Umbilical cord (tissue), 2 donors: ENCODE data around the gene ASTN2. TPM values are rescaled to one million over a fixed set of nuclear protein-coding genes. Genes with fewer than 3 reads are reported as not detected.

ENCODE experiments used
- DNase-seq: peaks from one replicate; pipeline ENCODE4 v3.0.0-alpha.2; 2015; ENCODE audit warnings: low spot score
- total RNA-seq: library from RNA; depleted of rRNA; stranded (reverse); fragments of >200 nt; gene quantifications from one replicate; pipeline ENCODE4 v1.2.3, GENCODE V29; 2014; ENCODE audit warnings: low replicate concordance; ENCODE audit not compliant: insufficient read depth

The ASTN2 gene
- total RNA-seq, 1 donor from 2014 or later = 7.0 TPM

- no peak for DNase-seq
Measured at GRCh38 chr9:117415358-117415914, 579 bp upstream of the ASTN2 start.

DNA sequence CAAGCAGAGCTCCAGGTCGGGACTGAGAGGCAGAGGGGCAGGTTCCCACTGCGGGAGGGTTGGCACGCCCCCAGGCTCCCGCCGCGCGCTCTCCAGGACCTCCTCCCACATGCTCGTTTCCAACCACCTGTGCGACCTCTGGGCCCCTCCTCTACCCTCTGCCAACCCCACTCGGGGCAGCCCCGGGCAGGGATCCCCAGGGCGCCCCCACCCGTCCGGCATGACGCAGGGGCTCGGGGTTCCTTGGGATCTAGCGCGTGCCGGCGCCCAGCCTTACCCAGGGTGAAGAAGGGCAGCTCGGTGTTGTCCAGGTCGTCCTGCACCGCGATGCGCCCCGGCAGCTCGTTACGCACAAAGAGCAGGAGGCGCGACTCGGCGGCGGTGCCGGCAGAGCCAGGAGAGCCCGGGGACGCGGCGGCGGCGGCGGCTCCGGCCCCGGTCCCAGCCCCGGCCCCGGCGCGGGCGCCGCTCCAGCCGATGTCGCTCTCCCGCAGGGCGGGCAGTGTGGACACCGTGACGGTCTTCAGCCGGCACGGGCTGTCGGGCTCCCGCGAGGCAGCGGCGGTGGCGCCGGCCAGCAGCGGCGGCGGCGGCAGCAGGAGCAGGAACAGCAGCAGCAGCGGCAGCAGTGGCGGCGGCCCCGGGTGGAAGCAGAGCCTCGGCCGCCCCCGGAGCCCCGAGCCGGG, 494 bp downstream of the ASTN2 start:
- DNase-seq = no peak

DNA sequence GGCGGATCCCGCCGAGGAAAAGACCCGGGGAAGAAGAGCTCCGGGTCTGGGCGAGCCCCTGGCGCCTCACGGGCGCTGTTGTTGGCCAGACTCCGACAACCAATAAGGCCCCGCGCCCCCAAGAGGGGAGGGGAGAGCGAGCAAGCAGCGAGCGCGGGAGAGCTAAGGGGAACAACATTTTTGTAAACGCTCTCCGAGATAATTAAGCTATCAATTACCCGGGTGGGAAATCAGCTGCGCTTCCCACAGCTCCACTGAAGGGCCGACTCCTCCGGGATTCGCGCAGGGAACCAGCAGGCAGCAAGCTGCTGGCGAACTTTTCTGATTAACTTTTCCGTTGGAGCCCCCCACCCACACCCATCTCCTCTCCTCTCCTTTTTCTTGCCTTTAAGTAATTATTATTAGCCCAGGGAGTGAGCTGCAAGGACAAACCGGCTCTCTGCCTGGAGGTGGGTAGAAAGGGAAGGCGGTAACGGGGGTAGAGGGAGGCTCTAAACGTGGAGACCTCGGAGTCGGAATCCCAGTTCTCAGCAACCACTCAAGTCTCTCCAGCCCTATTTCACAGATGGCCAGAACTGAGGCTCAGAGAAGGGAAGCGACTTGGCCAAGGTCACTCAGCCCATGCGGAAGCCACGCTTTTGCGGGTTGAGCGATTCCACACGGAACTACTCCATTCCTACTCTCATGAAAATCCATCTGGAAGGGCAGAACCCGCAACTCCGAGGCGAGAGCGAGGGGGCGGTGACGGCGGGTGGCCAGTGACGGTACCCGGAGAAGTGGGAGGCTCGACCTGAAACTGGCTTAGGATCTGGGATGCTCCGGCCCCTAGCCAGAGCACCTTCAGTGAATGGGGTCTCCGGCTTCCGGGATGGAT, 1.3 kb downstream of the ASTN2 start:
- no peak for DNase-seq

GRCh38 chr9:117412841-117413240, 2.0 kb downstream of the ASTN2 start:
- DNase-seq = no peak

DNA sequence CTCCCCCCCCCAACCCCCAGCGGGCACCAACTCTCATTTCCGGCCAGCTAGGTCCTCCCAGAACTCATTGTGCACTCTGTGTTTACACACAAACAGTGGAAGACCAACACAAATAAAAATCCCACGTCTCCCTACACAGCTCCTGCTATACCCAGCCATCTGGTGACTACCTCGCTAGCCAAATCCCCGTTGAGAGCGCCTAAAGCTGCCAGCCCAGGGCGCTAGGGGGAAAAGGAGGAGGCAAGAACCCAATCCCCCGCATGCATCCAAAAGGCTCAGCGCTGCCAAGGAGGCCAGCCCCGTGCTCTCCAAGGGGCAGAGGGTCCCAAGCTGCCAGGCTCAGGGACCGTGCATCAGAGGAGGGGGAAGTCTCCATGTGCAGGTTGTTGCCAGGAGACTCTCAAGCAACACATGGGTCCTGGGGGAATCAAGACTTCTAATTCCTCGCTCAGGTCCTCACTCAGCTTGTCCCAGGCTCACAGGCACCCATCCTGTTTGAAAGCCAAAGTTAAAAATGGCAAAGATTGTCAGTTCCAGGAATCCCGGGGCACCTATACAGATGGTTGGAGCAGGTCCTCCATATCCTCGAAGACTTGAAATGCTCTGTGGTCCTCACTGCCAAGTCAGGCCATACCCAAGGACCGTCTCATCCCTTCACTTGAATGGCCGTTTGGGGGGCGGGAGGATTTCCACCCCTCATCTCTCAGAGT, 2.7 kb downstream of the ASTN2 start:
- no peak for DNase-seq

GRCh38 chr9:117411547-117411946, 3.3 kb downstream of the ASTN2 start:
- no peak for DNase-seq

DNA sequence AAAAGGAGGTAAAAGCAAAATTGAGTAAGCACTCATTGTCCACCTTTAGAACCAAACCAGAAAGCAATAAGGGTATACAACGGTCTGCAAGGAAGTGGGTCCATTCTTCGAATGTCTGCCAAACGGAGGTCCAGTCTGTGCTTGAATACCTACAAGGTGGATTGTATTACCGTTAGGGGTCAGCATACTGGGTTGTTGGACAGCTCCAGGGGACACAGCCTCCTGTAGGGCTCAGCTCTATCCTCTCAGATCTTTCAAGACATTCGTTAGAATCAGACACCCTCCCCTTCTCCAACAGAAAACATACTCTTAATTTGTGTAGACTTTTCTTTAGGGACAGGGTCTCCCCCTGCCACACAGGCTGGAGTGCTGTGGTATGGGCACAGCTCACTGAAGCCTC, 5.5 kb downstream of the ASTN2 start:
- DNase-seq = no peak

GRCh38 chr9:117407436-117408022, 7.3 kb downstream of the ASTN2 start:
- DNase-seq = no peak

DNA sequence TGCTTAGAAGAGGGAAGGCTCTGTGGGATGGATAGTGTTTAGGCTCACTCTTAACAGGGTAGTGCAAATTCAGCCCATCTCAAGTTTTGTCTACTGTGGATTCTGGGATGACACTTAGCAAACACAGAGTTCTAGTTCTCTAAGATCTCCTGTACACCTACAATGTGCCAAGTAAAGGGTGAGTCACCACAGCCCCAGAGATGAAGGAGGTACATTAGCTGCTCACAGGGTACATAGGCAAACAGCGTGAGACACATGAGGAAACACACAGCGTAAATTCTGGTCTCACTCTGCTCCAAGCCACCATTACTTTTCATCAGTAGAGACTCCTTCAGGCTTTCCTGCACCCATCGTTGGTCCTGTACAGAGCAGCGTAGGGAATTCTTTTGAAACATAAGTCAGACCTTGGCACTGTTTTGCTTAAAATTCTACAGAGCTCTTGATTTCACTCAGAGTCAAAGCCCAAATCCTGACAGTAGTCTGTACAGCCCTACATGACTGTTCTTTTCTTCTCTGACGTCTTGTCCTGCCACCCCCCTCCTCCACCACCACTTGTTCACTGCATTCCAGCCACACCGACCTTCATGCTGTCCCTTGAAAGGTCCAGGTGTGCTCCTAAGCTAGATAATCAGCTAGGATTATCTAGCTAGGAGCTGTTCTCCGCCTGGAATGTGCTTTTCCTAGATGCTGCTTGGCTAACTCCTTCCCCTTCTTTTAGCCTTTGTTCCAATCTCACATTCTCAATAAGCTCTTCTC, 8.7 kb downstream of the ASTN2 start:
- no peak for DNase-seq

DNA sequence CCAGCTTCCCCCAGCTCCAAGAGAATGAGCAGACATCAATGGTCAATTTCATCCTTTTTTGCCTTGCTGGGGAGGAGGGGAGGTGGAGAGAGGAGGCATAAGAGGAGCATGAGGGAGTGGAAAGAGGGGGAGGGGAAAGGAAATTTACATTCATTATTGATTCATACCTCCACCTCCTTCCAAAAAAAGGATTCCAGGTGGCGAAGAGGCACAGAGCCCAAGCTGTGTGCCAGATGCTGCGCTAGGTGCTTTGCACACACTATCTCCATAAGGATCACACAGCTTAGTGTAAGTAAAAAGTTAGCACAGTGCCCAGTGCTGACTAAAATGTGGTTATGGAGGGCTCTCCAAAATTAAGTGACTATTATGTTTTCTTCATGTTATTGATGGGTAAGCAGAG, 11.0 kb downstream of the ASTN2 start:
- no peak for DNase-seq

DNA sequence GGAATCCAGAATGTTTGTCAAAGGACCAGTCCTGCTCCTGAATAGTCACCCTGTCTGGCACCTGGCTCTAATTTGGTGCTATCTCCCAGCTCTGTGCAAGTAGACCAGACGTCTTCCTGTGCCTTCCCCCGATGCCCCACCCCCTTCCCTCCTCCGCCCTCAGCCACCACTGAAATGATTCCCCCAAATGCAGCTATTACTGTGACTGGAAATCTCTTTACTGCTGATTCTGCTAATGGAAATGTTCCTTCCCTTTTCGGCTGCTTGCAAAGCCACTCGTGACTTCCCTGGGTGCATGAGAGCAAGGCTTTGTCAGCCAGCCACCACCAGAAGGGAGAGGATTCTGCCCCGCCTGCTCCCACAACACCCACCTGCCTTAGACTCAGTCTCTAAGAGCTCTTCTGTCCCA, 11.4 kb downstream of the ASTN2 start:
- DNase-seq = peak; percentile 30

- peak; percentile 46 for DNase-seq
Measured at GRCh38 chr9:117400171-117400570, 14.7 kb downstream of the ASTN2 start.

GRCh38 chr9:117395151-117395650, 19.7 kb downstream of the ASTN2 start:
- DNase-seq = no peak

GRCh38 chr9:117394655-117395054, 20.2 kb downstream of the ASTN2 start:
- no peak for DNase-seq

- DNase-seq = no peak
Measured at GRCh38 chr9:117392992-117393391, 21.9 kb downstream of the ASTN2 start.

DNA sequence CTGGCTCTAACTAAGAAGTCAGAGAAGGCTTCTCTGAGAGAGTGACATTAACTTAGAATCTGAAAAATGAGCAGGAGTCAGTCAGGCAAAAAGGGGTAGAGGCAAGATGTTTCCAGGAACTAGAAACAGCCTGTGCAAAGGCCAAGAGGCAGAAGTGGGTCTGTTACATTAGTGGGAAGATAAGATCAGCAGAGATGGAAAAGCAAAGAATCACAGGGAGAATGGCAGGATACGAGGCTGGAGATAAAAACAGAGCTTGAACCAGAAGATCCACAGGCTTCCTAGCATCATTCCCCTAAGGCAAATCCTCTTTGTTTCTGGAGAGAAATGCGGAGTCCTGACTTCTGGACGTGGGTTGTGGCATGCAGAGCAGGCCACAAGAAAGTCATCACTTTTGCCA, 27.4 kb downstream of the ASTN2 start:
- no peak for DNase-seq

DNA sequence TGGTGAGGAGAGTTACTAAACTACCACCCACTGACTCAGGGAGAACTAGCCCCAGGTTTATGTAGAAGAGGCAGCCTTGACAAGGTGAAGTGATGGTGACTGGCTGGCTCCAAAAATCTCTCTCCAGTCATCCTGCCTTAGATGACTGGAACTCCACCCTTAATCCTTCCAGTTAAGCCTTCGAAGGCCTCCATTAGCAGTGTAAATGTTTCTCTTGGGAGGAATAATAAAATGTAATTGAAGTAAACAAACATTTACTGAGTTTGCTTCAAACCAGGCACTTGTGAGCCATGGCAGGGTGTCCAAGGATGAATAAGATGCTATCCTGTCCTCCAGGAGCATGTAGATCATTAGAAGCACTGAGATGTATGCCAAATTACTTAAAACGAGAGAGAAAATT, 35.5 kb downstream of the ASTN2 start:
- DNase-seq = no peak

GRCh38 chr9:117377046-117377445, 37.8 kb downstream of the ASTN2 start:
- no peak for DNase-seq

DNA sequence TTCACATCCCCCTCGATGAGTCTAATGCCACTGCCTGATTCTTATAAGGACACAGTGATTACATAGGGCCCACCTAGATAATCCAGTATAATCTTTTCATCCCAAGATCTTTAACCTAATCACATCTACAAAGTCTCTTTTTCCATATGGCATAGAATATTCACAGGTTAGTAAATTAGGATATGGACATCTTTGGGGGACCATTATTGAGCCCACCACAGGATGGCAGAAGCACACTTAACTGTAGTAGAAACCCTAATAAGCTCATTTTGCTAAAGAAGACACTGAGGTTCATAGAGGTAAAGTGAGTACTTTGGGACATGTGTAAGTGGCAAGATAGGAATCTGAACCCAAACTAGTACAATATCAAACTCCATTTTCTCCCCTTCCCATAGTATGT, 38.9 kb downstream of the ASTN2 start:
- DNase-seq = no peak

- no peak for DNase-seq
Measured at GRCh38 chr9:117374076-117374725, 40.7 kb downstream of the ASTN2 start.
